ENCODE data around the gene TMEM9. TPM values are rescaled to one million over a fixed set of nuclear protein-coding genes. Genes with fewer than 3 reads are reported as not detected.
A peak's percentile ranks its signal among the peaks of the same experiment; 100 is the strongest.

The TMEM9 gene
- total and polyA plus RNA-seq, 9 of the 15 experiments (the other 6 are each of a cell fraction or from before 2014, with no cell fraction given), result 30.4 to 107 (median 67.6) TPM

DNA sequence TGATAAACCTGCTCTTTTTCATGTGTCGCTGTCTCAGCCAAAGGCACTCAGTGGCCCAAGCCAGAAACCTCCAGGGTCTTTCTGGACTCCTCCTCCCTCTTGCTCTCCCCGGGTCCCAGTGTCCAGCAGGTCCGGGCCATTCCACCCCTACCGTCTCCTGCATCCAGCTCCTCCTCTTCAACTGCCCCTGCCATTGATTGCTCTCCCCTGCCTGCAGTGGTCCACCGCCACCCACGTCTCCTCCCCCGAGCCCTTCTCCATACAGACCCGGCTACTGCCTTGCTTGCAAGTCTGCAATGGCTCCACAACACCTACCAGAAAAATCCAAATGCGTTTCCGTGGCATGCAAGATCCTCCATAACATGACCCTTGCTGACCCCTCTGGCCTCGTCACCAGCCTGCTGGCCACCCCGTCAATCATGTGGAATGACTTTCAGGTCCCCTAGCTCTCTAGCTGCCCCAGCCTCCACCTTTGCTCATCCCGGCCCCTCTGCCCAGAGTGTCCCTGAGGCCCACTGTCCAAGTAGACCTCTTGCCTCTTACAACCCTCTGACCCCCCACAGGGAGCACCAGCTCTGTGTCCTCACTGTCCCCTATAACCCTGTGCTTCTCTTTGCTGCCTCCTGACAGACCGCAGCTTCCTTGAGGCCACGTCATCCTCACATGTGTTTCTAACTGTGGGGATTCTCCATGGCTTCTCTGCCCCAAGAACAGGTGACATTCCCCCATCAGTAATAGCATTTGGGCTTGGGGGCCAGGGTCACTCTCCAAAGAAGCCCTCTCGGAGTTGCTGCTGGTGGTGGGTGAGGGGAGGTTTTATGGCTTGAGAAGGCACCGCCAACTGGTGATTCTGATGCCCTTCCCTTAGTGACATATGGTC, 57.1 kb downstream of the TMEM9 start (continued):
- TF ChIP-seq, protein P1, sequence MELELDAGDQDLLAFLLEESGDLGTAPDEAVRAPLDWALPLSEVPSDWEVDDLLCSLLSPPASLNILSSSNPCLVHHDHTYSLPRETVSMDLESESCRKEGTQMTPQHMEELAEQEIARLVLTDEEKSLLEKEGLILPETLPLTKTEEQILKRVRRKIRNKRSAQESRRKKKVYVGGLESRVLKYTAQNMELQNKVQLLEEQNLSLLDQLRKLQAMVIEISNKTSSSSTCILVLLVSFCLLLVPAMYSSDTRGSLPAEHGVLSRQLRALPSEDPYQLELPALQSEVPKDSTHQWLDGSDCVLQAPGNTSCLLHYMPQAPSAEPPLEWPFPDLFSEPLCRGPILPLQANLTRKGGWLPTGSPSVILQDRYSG (tag; conservative IDR thresholded peaks at IDR 0.05; ENCODE audit: low read depth), result no peak
- TF ChIP-seq RCOR1 (IDR thresholded peaks at IDR 0.05; ENCODE audit: borderline replicate concordance in 1 of 2, low read depth in 2 of 2, low read length in 2 of 2), result no peak
- TF ChIP-seq ZNF253 (CRISPR knock-in tag; conservative IDR thresholded peaks at IDR 0.05), result no peak
- TF ChIP-seq TBP (optimal IDR thresholded peaks at IDR 0.05; ENCODE audit: low read depth, low read length), result no peak
- TF ChIP-seq ELF2 (CRISPR knock-in tag; IDR thresholded peaks at IDR 0.05), result no peak
- TF ChIP-seq SRSF1 (IDR thresholded peaks at IDR 0.05; ENCODE audit: low read depth, low read length), result no peak
- no peak for TF ChIP-seq ZNF785 (CRISPR knock-in tag; IDR thresholded peaks at IDR 0.05)
- TF ChIP-seq, protein P2, sequence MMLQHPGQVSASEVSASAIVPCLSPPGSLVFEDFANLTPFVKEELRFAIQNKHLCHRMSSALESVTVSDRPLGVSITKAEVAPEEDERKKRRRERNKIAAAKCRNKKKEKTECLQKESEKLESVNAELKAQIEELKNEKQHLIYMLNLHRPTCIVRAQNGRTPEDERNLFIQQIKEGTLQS (IDR thresholded peaks at IDR 0.05), result peak; percentile 60; the same call in 1 of the 2 replicates
- TF ChIP-seq, protein P2 (CRISPR knock-in tag; conservative IDR thresholded peaks at IDR 0.05), result no peak
- TF ChIP-seq FOSL1 (tag; conservative IDR thresholded peaks at IDR 0.05), result peak; percentile 82
- TF ChIP-seq NR3C1 (CRISPR knock-in tag; IDR thresholded peaks at IDR 0.05), result no peak
- no peak for TF ChIP-seq ELF4 (CRISPR knock-in tag; IDR thresholded peaks at IDR 0.05)
- TF ChIP-seq XRCC5 (IDR thresholded peaks at IDR 0.05; ENCODE audit: low read depth, low read length), result no peak
- TF ChIP-seq SIRT6 (IDR thresholded peaks at IDR 0.05; ENCODE audit: low read depth, low read length), result no peak
- no peak for TF ChIP-seq FIP1L1 (IDR thresholded peaks at IDR 0.05; ENCODE audit: low read depth, low read length, poor library complexity, severe bottlenecking)
- TF ChIP-seq ZNF282 (CRISPR knock-in tag; IDR thresholded peaks at IDR 0.05), result no peak
- peak; percentile 54; the same call in 1 of the 2 replicates for TF ChIP-seq ZNF175 (CRISPR knock-in tag; IDR thresholded peaks at IDR 0.05; ENCODE audit: low read depth)
- 0 out of 2 replicates have a peak, but pooled peaks have one; percentile 7 for TF ChIP-seq JUND (IDR thresholded peaks at IDR 0.05; ENCODE audit: borderline replicate concordance, low read depth, low read length)
- TF ChIP-seq JUND (tag; IDR thresholded peaks at IDR 0.05; ENCODE audit: borderline replicate concordance, low read depth, low read length), result no peak
- TF ChIP-seq ARID1B (IDR thresholded peaks at IDR 0.05), result no peak
- TF ChIP-seq TRIM24 (IDR thresholded peaks at IDR 0.05), result no peak
- TF ChIP-seq, protein P3, sequence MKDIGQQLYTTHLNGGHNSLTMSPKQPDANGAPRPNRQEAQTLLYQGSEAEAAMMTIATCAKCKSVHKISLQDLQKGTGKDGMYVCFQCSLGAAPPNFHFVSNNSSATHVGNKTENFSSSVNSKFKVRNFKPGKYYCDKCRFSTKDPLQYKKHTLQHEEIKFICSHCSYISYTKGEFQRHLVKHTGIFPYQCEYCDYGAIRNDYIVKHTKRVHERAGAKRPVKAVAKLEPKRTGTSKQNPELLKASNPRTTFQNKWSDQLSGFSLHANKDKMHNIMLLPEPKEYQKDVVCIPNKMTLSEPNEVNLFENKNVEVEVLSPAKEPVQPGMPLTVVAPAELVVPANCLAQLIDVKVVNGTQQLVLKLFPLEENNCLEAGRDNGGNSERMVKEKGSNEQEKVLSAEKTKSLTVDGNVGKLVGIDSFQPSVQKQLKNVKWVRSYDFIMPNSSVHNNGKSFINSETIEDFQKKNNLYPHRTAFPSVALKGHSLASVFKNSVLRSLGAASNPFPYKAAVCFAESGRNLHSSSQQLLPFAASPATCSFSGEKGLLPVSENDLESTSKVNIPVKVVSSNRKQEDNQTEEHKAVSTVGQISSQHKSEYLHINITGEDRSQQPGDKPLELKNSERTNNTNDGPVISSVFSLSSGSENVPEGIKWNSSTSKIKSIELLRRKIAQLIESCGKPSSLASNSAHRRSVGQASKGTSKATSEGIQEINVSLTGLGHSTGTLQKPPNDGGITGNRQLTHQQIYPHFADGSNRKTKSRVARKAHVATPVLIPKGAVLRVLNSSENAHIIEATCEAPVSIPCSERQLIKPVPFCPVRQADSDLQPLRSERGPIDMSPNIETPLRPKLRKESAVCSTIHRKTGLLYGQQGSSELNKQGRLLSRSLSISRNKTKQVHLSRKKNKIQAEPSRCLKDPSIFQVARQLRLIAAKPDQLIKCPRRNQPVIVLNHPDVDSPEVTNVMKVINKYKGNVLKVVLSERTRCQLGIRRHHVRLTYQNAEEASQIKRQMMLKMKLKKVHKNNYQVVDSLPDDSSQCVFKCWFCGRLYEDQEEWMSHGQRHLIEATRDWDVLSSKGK (CRISPR knock-in tag; IDR thresholded peaks at IDR 0.05), result no peak

Data from K562 (cell line).